NT2/D1 (cell line): ENCODE results near the gene GLG1.
A peak's percentile ranks its signal among the peaks of the same experiment; 100 is the strongest.

Experiments
- DNase-seq: peaks from one replicate; pipeline ENCODE4 v3.0.0-alpha.2; 2011; ENCODE audit warnings: low read depth, low spot score
- H3K27me3 ChIP-seq: 2 replicates; pipeline ENCODE4 v1.6.0; 2011; ENCODE audit warnings: mild to moderate bottlenecking; ENCODE audit not compliant: insufficient read length, insufficient read depth
- H3K36me3 ChIP-seq: 2 replicates; pipeline ENCODE4 v1.6.1; 2011; ENCODE audit warnings: mild to moderate bottlenecking, low read length, mixed read lengths; ENCODE audit not compliant: insufficient read depth, insufficient read length
- H3K4me1 ChIP-seq: 2 replicates; pipeline ENCODE4 v1.5.1; 2011; ENCODE audit not compliant: insufficient read depth, insufficient read length
- H3K4me3 ChIP-seq: 2 replicates; pipeline ENCODE4 v1.5.1; 2011; ENCODE audit warnings: low read depth; ENCODE audit not compliant: insufficient read length
- H3K9ac ChIP-seq: 2 replicates; pipeline ENCODE4 v1.6.0; 2011; ENCODE audit warnings: low read depth; ENCODE audit not compliant: insufficient read length
- H3K9me3 ChIP-seq: 2 replicates; pipeline ENCODE4 v1.5.1; 2011; ENCODE audit warnings: mild to moderate bottlenecking, low read length; ENCODE audit not compliant: insufficient read depth
- SUZ12 ChIP-seq: IDR thresholded peaks from 2 replicates; pipeline ENCODE4 v1.6.1; 2011; ENCODE audit not compliant: insufficient read length, insufficient read depth; ENCODE audit errors: extremely low read depth
- YY1 ChIP-seq: IDR thresholded peaks from 2 replicates; pipeline ENCODE4 v1.6.1; 2011; ENCODE audit not compliant: insufficient read length, insufficient read depth
- ZNF274 ChIP-seq: IDR thresholded peaks from 2 replicates; pipeline ENCODE4 v1.6.1; 2011; ENCODE audit warnings: mild to moderate bottlenecking, low read depth, low read length

GLG1 gene

GRCh38 chr16:74608381-74608780 is 1.5 kb upstream of the GLG1 start:
- Histone ChIP-seq H3K9ac (no peak overlapping the region), H3K27me3 (no peaks in the 10 kb centered on the region)

GRCh38 chr16:74607962-74608356 is 1.0 kb upstream of the GLG1 start:
- H3K9ac ChIP-seq = no peak overlapping the region
- no peak overlapping the region for H3K4me3 ChIP-seq

More at GRCh38 chr16:74608381-74608780, 1.5 kb upstream of the GLG1 start:
- TF ChIP-seq ZNF274 (no peak), SUZ12 (no peak), YY1 (no peak)
- Histone ChIP-seq H3K36me3 (peaks cover 4% of the 10 kb centered on the region), H3K9me3 (no peaks in the 10 kb centered on the region), H3K4me3 (no peak overlapping the region), H3K4me1 (no peaks in the 10 kb centered on the region)
- DNase-seq = no peak

DNA sequence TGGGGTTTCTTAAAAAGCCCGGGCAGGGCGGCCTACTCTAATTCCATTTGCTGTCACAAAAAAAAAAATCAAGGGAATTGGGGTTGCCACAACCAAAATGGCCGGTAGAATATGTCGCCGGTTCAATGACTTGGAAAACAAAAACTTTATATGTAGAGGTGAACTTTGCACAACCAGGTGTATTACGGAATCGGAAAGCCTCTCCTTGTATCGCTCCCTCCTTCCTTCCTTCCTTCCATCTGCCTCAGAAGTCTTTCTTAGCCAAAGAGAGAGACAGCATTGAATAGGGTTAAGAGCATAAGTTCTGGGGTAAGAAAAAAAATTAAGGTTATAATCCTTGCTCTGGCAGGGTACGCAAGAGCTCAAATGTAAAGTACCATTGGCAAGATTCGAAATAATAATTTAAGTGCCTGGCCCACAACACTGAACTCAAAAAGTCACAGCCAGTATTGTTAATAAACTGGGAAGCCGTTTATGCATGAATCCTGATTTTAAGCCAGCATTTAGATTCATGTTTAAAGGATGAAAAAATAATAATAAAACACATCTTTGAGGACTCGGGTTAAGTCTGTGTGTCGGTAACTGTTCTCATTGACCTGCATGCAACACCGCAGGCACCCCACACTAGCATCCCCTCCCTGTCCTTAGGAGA is 522 bp upstream of the GLG1 start:
- Histone ChIP-seq H3K9me3 (no peaks in the 10 kb centered on the region), H3K36me3 (peaks cover 4% of the 10 kb centered on the region), H3K9ac (peak overlapping the region; percentile 98), H3K4me3 (peak overlapping the region; percentile 97), H3K4me1 (no peaks in the 10 kb centered on the region), H3K27me3 (no peaks in the 10 kb centered on the region)
- no peak for DNase-seq
- TF ChIP-seq SUZ12 = no peak
- TF ChIP-seq ZNF274 = no peak
- no peak for TF ChIP-seq YY1

More at GRCh38 chr16:74607962-74608356, 1.0 kb upstream of the GLG1 start:
- peak; percentile 25 for DNase-seq
- Histone ChIP-seq H3K9me3 (no peaks in the 10 kb centered on the region), H3K36me3 (peaks cover 4% of the 10 kb centered on the region), H3K27me3 (no peaks in the 10 kb centered on the region), H3K4me1 (no peaks in the 10 kb centered on the region)
- TF ChIP-seq YY1 = no peak
- TF ChIP-seq ZNF274 = no peak
- no peak for TF ChIP-seq SUZ12

DNA sequence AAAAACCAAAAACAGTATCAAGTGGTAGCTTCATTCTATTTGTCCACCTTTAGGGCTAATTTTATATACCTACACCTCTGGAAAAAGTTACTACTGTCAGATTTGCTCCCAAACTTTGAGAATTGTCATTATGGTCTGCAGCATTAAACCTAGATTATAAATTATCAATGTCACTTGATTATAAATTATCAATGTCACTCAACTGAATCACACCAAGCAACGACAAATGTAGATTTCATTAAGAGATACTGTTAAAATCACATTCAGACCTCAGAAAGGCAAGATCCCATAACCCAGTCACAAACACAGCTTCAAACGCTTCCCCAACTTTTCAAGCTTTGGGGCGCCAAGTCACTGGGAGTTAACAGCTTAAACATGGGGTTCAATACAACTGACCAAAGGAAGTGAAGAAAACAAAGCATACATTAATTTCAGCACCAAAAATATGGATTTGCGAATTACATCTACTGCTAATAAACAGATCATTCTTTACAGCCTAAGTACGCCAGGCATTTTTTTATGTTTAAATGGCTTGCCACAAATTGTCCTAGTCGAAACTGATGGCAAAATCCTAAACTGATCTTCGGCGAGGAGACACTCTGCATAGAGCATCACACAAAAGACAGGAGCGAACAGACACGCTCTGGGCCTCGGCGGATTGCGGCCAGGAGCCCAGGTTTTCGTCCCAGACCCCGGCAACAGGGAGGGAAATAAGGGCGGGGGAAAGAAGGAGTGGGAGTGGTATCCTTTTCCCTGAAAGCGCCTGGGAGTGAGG is 981 bp downstream of the GLG1 start:
- H3K36me3 ChIP-seq = no peaks in the 10 kb centered on the region
- peak overlapping the region; percentile 97 for H3K4me3 ChIP-seq
- H3K9me3 ChIP-seq = no peaks in the 10 kb centered on the region
- TF ChIP-seq SUZ12 (no peak), YY1 (no peak), ZNF274 (no peak)
- no peaks in the 10 kb centered on the region for H3K4me1 ChIP-seq
- DNase-seq = no peak
- H3K9ac ChIP-seq = peak overlapping the region; percentile 98
- no peaks in the 10 kb centered on the region for H3K27me3 ChIP-seq

DNA sequence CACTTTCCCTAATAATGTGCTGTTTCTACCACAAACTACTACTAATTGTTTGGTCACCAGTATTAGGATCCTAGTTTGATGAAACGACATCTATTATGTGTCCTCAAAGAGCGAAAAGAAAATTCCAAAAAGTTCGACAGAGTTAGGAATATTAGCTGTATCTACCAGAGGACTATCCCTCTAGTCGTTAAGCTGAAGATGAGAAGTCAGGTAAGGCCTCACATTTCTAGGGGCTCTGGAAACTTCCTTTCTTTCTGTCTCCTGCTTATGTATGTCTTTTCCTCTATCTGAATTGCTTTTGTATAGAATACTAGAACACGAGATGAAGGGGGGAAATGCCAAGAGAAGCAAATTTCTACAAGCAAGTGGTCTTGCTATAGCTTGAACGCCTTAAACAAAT is 1.6 kb downstream of the GLG1 start:
- no peak for DNase-seq
- Histone ChIP-seq H3K9ac (peak overlapping the region; percentile 98), H3K36me3 (no peaks in the 10 kb centered on the region), H3K4me1 (no peaks in the 10 kb centered on the region), H3K27me3 (no peaks in the 10 kb centered on the region), H3K9me3 (no peaks in the 10 kb centered on the region), H3K4me3 (peak overlapping the region; percentile 97)
- no peak for TF ChIP-seq YY1
- no peak for TF ChIP-seq ZNF274
- TF ChIP-seq SUZ12 = no peak

DNA sequence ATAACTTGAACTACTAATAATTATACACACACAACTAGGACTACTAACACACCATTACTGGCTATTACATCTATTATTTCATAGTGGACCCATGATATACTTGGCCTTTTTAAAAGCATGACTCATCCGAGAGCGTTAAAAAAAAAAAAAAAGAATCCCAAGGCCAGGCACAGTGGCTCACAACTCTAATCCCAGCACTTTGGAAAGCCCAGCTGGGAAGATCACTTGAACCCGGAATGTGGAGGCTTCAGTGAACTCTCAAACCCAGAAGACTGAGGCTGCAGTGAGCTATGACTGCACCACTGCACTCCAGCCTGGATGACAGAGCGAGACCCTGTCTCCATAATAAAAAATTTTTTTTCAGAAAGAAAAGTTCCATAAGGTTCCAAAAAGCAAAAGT is 3.1 kb downstream of the GLG1 start:
- H3K9me3 ChIP-seq = no peaks in the 10 kb centered on the region
- no peak for DNase-seq
- peaks cover 2% of the 10 kb centered on the region for H3K4me1 ChIP-seq
- H3K9ac ChIP-seq = no peak overlapping the region
- no peak overlapping the region for H3K4me3 ChIP-seq
- H3K36me3 ChIP-seq = no peaks in the 10 kb centered on the region
- TF ChIP-seq YY1 = no peak
- no peak for TF ChIP-seq ZNF274
- TF ChIP-seq SUZ12 = no peak
- H3K27me3 ChIP-seq = no peaks in the 10 kb centered on the region
